8988T (cell line): Measurements from ENCODE around the gene DOCK1.

Experiments used
- DNase-seq: peaks from one replicate; pipeline ENCODE4 v3.0.0; 2011

DOCK1 gene

DNA sequence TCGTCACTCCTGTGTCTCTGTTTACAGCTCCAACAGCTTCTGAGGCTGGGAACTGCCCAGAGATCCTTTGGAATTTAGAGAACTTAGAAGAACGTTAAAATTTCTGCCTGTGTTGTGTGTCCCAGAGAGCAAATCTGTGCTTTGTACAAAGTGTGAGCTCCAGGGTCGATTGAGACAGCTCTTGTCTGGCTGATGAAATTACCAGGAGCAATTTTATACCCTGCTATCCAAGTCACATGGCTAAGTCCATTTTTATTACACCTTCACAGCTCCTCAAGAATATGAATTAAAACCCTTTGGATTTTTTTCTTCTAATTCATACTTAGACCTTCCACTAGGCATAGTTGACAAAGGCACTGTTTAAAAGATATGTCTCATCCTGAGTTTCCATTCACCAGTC lies 337.7 kb downstream of the DOCK1 start:
- no peak for DNase-seq

GRCh38 chr10:127243490-127244272 lies 338.5 kb downstream of the DOCK1 start:
- peak; percentile 28 for DNase-seq

DNA sequence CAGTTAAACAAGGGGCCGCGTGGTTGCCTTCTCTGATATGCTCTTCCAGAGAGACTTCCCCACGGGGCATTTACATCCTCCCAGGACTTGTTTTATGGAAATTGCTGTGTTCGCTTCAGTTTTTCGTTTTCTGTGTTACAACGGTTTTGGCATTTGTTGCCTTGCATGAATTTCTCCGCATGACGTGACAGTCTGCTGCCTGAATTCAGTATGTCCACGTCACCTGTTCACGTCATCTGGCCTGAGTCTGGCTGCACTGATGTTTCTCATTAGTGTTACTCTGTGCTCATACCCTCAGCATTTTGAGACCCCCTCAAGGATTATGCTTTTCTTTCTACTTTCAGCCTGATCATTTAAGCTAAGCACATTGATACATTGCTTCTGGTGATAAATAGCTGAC lies 340.2 kb downstream of the DOCK1 start:
- no peak for DNase-seq

DNA sequence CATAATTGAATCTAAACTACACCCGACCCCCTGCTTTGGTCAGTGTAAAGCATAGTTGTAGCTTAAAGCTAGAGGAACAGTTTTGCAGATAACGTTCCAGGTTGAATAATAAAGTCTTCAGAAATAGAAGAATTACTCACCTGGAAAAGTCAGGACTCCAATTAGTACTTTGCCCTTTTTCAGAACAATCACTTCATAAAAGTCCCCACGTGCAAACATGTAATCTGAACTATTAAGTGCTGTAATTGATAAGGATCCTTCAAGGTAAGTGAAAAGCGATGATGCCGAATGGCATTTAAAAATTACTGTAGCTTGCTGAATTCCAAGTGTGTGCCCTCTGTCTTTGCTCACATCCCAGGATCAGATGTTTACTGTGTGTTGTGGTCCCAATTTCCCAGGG lies 344.8 kb downstream of the DOCK1 start:
- no peak for DNase-seq

DNA sequence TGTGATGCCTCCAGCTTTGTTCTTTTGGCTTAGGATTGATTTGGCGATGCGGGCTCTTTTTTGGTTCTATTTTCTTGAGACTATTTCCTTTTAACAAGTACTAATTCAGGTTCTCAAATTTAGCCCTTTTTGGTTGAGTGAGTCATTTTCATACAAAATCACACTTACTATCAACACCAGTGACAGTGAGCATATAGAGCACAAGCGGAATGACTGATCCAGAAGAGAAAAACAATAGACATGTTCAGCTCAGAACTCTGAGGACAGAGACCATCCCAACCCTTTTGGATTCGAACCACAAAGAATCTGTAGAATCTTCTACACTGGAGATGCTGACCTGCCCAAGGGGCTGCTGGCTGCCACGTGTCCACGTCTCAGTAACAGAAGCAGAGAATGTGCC lies 347.6 kb downstream of the DOCK1 start:
- DNase-seq: no peak

GRCh38 chr10:127254276-127254675 lies 349.0 kb downstream of the DOCK1 start:
- no peak for DNase-seq

DNA sequence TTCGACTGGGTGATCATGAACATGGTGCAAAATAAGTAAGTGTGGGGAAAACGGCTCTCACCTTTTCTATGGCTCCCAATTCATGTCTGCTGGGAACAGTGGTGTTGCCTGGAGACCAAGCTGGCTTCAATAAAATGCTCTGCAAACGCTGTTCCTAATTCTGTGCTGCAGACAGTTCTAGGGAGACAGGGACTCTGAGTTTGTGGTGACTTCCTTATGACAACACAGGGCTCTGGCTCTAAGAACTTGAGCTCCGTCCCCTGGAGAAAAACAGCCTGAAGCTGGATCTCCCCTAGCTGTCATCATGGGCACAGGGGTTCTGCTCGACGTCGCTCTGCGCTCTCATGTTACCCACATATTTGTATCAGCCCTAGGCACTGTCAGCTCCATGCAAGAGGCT lies 352.2 kb downstream of the DOCK1 start:
- no peak for DNase-seq

DNA sequence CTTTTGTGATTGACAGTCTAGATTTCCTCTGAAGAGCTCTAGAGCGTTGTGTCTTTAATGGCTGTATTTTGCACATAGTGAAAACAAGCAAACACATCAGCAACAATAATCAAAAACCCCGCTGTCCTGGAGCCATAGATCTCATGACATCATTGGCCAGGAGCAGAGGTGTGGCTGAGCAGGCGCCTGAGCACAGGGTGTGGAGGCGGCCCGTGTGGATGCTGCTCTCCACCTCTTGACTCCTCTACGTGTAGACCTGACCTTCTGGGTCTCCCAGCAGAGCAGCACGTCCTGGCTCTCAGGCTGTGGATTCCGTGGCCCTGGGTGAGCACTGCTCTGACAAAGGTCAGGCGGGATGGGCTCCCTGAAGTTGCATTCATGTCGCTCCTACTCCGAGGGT lies 354.1 kb downstream of the DOCK1 start:
- no peak for DNase-seq

DNA sequence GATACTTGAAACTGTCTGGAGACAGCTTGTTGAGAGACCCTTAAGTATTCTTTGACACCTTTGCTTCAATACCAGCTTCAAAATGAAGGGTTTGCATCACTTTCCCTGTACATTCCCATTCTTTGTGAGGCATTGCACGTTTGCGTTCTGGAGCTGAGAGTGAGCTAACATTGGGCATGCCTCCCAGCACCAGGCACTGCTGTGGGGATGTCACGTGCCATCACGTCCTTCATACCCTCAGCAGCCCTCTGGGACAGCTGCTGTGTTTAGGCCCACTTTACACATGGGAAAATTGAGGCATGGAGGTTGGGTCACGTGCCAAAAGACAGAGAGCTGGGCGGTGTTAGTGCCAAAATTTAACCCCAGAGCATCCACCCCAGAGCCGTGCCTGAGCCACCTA lies 357.4 kb downstream of the DOCK1 start:
- no peak for DNase-seq

GRCh38 chr10:127265288-127265687 lies 360.1 kb downstream of the DOCK1 start:
- DNase-seq: no peak

GRCh38 chr10:127266431-127266830 lies 361.2 kb downstream of the DOCK1 start:
- DNase-seq: no peak

GRCh38 chr10:127267442-127267841 lies 362.2 kb downstream of the DOCK1 start:
- DNase-seq: no peak

- DNase-seq: no peak
Observed at GRCh38 chr10:127272076-127272475, 366.8 kb downstream of the DOCK1 start.

- no peak for DNase-seq
Observed at GRCh38 chr10:127275272-127275671, 370.0 kb downstream of the DOCK1 start.

DNA sequence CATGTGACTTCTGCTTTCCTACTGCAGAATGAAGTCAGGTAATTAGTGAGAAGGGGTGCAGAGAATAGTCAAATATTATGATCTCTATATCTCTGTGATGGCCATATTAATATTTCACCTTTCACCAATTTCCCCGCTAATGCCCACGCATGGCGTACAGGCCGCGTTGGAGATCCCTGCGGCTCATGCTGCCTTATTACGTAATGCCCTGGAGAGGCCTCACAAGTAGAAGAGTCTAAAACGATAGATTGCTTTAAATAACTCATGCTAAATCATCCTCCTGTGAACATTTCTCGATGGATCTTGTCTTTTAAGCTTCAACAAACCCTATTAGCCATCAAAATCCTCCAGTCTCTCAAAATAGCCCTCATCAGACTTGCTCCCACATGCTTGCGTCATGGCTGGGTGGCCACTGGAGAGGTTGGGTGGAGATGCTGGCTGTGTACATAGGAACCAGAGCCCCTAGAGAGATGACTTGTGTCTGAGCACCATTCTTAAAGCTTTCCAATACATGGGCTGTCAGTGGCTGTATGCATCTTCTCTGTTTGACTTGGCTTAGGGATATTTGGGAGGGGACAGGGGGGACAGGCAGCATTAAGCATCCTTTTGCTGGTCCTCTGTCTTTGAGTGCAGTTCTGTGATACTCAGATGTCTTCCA lies 370.7 kb downstream of the DOCK1 start:
- no peak for DNase-seq

- no peak for DNase-seq
Observed at GRCh38 chr10:127276794-127277462, 371.7 kb downstream of the DOCK1 start.

DNA sequence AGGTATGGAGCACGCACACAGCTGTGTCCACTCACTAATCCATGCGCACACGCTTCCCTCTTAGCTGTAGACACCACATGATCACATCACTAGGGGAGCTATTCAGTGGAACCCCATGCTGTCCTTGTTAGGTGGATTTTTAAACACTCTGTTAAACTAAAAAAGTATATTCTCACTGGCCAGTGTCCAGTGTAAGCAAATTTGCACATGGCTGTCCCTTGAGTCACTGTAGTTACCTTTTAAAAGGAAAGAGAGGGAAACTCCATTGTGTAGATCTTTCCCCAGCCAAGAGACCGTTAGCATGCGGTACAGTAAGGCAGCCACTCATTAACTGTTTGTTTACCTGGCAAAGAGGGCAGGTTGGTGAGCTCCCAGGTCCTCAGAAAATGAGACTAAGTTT lies 372.8 kb downstream of the DOCK1 start:
- DNase-seq: no peak

DNA sequence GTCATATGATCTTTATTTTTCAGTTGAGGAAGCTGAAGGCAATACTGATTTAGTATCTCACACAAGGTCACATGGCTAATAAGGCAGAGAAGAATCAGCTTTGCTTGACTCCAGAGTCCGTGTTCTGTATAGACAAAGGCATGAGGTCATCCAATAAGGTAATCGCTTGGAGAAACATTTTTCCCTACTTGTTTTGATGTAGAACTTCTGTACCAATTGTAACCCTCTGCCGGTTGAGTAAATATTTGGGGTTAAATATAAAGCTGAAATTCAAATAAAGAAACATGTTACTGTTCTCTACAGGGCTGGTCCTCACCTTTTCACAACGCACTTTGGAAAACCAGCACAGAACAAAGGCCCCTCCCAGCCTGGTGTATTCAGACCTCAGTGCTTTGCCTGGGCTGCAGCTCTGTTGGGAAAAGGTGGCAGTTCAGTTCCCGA lies 374.1 kb downstream of the DOCK1 start:
- no peak for DNase-seq

- no peak for DNase-seq
Observed at GRCh38 chr10:127280446-127280845, 375.2 kb downstream of the DOCK1 start.

DNA sequence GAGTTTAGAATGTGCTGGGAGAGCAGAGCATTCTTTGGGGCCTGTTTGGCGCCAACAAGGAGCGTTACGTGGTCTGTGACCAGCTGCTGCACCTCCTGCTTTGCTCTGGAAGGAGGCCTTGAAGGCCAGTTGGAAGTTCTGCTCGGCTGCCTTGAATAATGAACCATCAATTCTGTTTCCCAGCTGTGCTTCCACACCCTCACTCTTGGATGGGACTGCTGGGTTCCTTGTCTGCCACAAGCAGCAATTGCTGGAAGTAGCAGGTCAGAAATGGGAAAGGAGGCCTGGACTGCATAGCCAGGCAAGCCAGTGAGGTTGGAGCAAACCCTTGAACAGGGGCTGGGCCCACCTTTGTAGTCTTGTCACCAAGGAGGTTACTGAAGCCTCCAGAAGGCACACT lies 377.8 kb downstream of the DOCK1 start:
- no peak for DNase-seq

GRCh38 chr10:127283576-127283975 lies 378.3 kb downstream of the DOCK1 start:
- DNase-seq: no peak

DNA sequence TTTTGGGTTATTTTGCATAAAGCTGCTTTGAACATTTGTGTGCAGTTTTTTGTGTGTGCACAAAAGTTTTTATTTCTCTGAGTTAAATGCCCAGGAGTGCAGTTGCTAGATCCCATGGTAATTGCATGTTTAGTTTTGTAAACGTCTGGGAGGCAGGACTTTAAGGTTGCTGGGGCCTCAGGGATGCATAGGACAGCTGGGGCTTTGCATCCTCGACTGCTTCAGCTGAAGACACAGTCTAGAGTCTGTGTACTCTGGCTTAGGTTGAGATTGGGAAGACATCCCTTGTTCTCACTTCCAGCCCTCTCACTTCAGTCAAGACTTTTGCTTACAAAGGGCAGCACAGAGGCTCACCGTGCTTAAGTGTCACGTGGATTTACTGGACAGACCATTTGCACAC lies 385.6 kb downstream of the DOCK1 start:
- no peak for DNase-seq

DNA sequence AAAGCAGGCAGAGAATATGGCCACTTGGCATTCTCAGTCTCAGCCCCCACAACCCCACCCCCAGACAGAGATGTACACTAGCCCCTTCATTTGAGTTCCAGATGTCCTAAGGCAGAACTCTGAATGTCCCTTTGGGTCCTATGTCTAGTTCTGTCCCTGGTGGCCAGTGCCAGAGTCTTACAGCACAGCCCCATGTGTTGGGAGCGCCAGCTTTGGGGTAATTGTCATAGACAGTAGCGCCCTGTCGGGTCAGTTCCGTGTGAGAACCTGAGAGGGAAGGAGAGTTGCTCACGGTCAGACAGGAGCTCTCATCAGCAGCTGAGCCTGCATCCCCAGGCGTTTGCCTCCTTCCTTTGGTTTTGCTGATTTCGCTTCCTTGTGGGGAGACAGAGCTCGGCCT lies 386.1 kb downstream of the DOCK1 start:
- DNase-seq: no peak

DNA sequence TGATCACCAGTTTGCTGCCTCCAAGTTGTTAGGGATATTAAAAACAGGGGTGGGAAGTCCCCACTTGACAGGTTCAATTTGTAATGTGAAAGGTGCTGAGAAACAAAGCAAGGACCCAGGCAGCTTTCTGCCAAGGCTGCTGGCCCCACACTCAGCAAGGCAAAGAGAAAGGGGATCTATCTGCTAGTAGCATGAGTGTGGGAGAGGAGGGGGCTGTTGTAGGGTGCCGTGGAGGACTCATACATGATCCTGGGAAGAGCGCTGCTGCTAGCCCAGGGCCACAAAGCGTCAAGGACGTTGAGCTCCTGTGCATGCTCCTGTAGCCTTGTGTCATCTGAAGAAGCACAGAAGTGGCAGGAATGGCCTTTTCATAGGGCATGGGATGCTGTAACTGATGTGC lies 387.7 kb downstream of the DOCK1 start:
- DNase-seq: no peak
